HL-60 (cell line): ENCODE results near the gene MFRP.

ENCODE experiments used
- DNase-seq, 2 experiments: peaks; one replicate each; pipeline ENCODE4 v3.0.0-alpha.2; 2010 to 2020; ENCODE audit warnings: low read depth in 1 of 2, low spot score in 1 of 2
- H3K27ac ChIP-seq: fragments of 250-450 bp; sonication (Bioruptor Pico); replicated peaks from 2 replicates; pipeline ENCODE4 v1.5.1; 2020; ENCODE audit warnings: mild to moderate bottlenecking, moderate library complexity
- H3K27me3 ChIP-seq: fragments of 250-450 bp; sonication (Bioruptor Pico); 2 replicates; pipeline ENCODE4 v1.5.1; 2021; ENCODE audit warnings: mild to moderate bottlenecking, moderate library complexity; ENCODE audit not compliant: insufficient read depth, poor library complexity, severe bottlenecking
- H3K4me3 ChIP-seq: replicated peaks from 2 replicates; pipeline ENCODE4 v1.5.1; 2011; ENCODE audit warnings: mild to moderate bottlenecking, control low read depth, low read length; ENCODE audit not compliant: insufficient read depth
- GABPA ChIP-seq: IDR thresholded peaks from 2 replicates; pipeline ENCODE4 v1.6.1; 2012; ENCODE audit warnings: low read depth
- POLR2AphosphoS5 ChIP-seq: IDR thresholded peaks from 2 replicates; pipeline ENCODE4 v1.6.1; 2012; ENCODE audit warnings: low read depth
- SPI1 ChIP-seq: IDR thresholded peaks from 2 replicates; pipeline ENCODE4 v1.6.1; 2012; ENCODE audit warnings: low read depth, mild to moderate bottlenecking, borderline replicate concordance
- TF ChIP-seq, protein P1 (sequence below): IDR thresholded peaks from one replicate; pipeline ENCODE4 v1.5.1; 2011; ENCODE audit warnings: low read length, control low read depth, inconsistent platforms; ENCODE audit not compliant: insufficient read depth
- TF ChIP-seq, protein P2 (sequence below): IDR thresholded peaks from 2 replicates; pipeline ENCODE4 v1.6.1; 2012; ENCODE audit warnings: low read depth; ENCODE audit not compliant: insufficient replicate concordance

The MFRP gene

DNA sequence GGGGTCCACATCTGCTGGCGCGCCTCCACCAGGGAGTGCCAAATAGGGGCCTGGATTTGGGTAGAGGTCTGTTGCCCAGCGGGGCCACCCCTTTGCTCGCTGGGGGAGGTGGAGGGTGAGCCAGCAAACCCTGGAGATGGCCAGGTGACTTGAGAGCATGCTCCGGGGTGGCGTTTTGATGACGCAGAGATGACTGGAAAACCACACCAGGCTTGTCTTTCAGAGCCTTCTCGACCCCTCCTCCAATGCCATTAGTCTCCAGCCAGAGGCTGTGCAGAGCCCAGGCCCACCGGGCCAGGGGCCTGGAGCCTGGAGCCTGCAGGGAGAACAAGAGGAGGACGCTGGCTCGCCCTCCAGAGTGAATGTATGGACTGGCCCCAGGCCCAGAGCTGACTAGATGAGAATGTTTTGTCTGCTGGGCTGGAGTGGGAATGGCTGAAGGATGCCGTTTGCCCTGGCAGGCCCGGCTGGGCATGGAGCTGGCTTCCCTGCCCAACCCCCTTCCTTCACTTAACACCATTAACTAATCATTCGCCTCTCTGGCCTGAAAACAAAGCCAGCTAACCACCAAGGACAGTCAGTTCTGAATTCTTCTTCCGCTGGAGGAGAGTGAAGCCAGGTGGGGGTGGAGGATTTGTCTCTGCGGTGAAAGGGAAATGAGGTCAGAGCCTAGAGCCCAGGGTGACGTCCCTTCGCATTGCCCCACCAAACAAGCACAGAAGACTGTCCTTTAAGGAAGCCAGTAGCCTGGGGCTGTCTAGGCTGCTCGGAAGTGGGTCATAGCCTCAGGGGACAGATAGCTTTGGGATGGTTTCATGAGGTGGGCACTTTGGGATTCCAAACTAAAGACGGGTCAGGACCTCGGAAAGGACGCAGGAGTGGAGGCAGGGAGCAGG lies 28.0 kb downstream of the MFRP start:
- DNase-seq = peak; percentile 71 to 83
- peak overlapping the region; percentile 39 for H3K27ac ChIP-seq
- no peak overlapping the region for H3K4me3 ChIP-seq

DNA sequence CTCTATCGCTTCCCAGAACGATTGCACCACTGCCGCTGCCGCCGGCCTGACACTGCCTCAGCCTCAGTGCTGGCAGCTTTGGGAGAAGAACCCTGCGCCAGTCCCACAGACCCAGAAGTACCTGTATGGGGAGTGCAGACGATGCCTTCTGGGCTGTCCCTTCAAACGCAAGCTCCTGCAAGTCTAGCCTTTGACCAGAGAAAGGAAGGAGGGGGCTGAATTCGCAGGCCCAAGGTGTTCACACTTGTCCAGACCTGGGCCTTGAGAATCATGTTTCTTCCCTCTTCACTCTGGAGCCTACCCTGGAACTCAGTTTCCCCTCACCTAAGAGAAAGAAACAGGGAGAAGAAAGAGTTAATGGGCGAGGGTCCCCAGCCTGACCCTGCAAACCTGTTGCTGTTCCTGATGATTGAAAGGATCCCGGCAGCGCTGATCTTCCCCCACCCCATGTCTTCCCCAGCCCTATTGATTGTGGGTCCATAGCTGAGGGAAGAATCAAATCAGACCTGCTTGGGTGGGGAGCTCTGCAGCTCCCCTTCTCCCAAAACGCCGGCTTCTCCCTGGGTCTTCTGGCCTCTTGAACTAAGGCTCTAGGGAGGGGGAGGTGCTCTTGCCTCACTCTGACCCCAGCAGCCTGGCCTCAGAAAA lies 28.8 kb downstream of the MFRP start:
- peaks cover 38% of the 10 kb centered on the region for H3K27me3 ChIP-seq
- H3K4me3 ChIP-seq = no peak overlapping the region
- no peak for DNase-seq

More for the DNA sequence above, 28.0 kb downstream of the MFRP start:
- peaks cover 38% of the 10 kb centered on the region for H3K27me3 ChIP-seq
- TF ChIP-seq GABPA (peak; percentile 38; the same call in 1 of the 2 replicates), SPI1 (no peak)

DNA sequence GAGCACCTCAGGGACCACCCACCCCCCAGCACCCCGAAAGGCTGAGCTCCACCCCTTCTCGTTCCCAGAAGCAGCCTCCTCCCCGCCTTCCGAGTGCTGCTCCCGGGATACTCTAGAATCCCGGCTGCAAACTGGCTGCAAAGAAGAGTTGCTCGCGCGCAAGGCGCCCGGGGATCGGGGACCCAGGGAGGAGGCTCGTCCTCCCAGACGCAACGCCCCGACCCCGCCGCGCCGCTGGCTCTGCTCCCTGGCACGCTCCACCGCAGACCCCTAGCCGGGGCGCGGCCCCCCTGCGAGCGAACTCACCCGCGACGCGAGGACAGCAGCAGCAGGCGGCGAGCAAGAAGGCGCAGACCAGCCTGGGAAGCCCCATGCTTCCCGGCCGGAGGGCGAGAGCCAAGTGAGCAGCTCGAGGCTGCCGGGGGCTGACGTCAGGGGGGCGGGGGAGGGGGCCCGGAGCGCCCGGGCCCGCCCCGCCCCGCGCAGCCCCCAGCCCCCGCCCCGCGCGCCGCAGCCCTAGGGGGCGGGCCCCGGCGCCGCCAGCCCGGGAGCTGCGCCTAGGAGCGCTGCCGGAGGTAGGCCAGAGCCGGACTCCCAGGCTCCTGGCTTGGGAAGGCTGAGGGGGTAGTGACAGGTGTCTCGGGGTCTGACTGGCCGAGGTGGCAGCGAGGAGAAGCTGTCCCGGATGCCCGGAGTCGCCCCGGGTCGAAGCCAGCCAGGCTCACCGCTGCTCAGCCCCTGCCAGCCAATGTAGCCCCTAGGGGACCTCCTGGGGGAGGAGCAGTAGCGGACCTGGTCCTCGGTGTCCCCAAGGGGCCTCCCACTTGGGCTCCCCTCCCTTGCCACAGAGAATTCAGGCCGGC lies 29.5 kb downstream of the MFRP start, which contains the start of gene MCAM:
MCAM (minus strand) TSS at position 402 of the 863 bp plus-strand sequence; CDS start at position 373, 29 bp downstream.
- H3K27ac ChIP-seq = no peak within 1 kb of the TSS
- H3K4me3 ChIP-seq = peak within 1 kb of the TSS; percentile 26
- TF ChIP-seq, protein P1, sequence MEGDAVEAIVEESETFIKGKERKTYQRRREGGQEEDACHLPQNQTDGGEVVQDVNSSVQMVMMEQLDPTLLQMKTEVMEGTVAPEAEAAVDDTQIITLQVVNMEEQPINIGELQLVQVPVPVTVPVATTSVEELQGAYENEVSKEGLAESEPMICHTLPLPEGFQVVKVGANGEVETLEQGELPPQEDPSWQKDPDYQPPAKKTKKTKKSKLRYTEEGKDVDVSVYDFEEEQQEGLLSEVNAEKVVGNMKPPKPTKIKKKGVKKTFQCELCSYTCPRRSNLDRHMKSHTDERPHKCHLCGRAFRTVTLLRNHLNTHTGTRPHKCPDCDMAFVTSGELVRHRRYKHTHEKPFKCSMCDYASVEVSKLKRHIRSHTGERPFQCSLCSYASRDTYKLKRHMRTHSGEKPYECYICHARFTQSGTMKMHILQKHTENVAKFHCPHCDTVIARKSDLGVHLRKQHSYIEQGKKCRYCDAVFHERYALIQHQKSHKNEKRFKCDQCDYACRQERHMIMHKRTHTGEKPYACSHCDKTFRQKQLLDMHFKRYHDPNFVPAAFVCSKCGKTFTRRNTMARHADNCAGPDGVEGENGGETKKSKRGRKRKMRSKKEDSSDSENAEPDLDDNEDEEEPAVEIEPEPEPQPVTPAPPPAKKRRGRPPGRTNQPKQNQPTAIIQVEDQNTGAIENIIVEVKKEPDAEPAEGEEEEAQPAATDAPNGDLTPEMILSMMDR = no peak
- TF ChIP-seq GABPA = no peak
- no peak for TF ChIP-seq SPI1
- TF ChIP-seq POLR2AphosphoS5 = no peak
- TF ChIP-seq, protein P2, sequence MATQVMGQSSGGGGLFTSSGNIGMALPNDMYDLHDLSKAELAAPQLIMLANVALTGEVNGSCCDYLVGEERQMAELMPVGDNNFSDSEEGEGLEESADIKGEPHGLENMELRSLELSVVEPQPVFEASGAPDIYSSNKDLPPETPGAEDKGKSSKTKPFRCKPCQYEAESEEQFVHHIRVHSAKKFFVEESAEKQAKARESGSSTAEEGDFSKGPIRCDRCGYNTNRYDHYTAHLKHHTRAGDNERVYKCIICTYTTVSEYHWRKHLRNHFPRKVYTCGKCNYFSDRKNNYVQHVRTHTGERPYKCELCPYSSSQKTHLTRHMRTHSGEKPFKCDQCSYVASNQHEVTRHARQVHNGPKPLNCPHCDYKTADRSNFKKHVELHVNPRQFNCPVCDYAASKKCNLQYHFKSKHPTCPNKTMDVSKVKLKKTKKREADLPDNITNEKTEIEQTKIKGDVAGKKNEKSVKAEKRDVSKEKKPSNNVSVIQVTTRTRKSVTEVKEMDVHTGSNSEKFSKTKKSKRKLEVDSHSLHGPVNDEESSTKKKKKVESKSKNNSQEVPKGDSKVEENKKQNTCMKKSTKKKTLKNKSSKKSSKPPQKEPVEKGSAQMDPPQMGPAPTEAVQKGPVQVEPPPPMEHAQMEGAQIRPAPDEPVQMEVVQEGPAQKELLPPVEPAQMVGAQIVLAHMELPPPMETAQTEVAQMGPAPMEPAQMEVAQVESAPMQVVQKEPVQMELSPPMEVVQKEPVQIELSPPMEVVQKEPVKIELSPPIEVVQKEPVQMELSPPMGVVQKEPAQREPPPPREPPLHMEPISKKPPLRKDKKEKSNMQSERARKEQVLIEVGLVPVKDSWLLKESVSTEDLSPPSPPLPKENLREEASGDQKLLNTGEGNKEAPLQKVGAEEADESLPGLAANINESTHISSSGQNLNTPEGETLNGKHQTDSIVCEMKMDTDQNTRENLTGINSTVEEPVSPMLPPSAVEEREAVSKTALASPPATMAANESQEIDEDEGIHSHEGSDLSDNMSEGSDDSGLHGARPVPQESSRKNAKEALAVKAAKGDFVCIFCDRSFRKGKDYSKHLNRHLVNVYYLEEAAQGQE = no peak
- peaks cover 38% of the 10 kb centered on the region for H3K27me3 ChIP-seq
- no peak for DNase-seq

More for the DNA sequence above, 28.8 kb downstream of the MFRP start:
- H3K27ac ChIP-seq = no peak overlapping the region
- TF ChIP-seq, protein P2 = no peak
- TF ChIP-seq POLR2AphosphoS5 (no peak), SPI1 (no peak), GABPA (no peak)

DNA sequence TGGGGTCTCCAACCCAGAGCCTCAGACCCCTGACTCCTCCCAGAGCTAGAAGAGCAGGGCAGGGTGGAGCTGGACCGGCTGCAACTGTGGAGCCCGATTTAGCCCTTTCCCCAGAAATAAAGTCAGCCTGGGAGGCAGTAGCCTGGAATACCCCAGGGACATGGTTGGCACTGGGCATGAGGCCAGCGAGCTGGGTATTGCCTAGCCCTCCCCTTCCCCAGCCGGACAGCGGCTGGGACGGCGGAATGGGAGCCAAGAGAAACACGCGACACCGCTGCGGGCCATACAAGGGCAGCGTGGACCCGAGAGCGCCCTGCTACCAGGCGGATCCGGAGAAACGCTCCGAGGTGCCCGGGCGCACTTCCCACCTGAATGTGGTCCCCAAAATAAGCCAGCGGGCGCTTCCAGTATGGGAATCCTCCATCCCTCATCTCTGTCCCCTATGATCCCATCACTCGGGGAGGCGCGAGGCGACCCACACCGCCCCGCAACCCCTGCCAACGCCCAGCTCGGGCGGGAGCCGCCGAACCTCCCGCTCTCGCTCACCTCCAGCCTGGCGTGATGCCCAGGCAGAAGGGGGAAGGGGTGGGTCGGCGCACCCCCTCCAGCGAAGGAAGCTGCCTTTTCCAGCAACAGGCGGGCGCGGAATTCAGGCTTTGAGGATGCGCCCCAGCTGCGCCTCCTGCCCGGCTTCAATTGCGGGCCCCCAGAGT lies 30.3 kb downstream of the MFRP start:
- DNase-seq = no peak
- TF ChIP-seq POLR2AphosphoS5 (no peak), SPI1 (no peak), GABPA (no peak)
- TF ChIP-seq, protein P1 = no peak
- TF ChIP-seq, protein P2 = no peak
- Histone ChIP-seq H3K27me3 (peaks cover 38% of the 10 kb centered on the region), H3K4me3 (peak overlapping the region; percentile 26), H3K27ac (no peak overlapping the region)
